K562 (cell line): ENCODE results near the gene SPATA20. TPM values are rescaled to one million over a fixed set of nuclear protein-coding genes. Genes with fewer than 3 reads are reported as not detected.

ENCODE experiments used
- ATAC-seq: fragments of 200-7000 bp; cut with Tn5 transposase; 3 replicates; pipeline ENCODE4 v1.9.1; 2020; ENCODE audit warnings: moderate library complexity
- BruUV-seq: library from RNA; stranded (reverse); fragments of 400-500 nt; replicated peaks from 2 replicates; lab custom pipeline; 2021; lab: Mats Ljungman, UMichigan
- CTCF ChIA-PET: fragments of 300-600 bp; formaldehyde crosslinking; extraction: SDS; loops from one replicate; lab custom pipeline; 2021; ENCODE audit warnings: low intra/inter-chr PET ratio; lab: Yijun Ruan, JAX
- POLR2A ChIA-PET: fragments of 300-600, 350-650 bp; sonication (Branson Sonifier 250); formaldehyde crosslinking; extraction: SDS; loops from one replicate; lab custom pipeline; 2021; ENCODE audit warnings: antibody characterized with exemption, inconsistent platforms; lab: Yijun Ruan, JAX
- DNase-seq, 4 experiments: peaks; one replicate each; pipeline versions ENCODE4 v3.0.0 to v3.0.0-alpha.2; 2011 to 2018; ENCODE audit warnings: low spot score in 3 of 4, mixed read lengths in 3 of 4; ENCODE audit errors: extremely low read depth in 1 of 4
- FAIRE-seq: peaks from 2 replicates; lab custom pipeline; 2011; peaks lifted over from hg19 to GRCh38; lab: Jason Lieb, UNC
- H2AFZ ChIP-seq: 2 replicates; pipeline ENCODE4 v1.6.0; 2011; ENCODE audit warnings: low read depth, low read length, control low read depth, inconsistent platforms
- H3K27ac ChIP-seq: fragments of 200-600 bp; 3 replicates; pipeline ENCODE4 v1.8.0; 2011; ENCODE audit warnings: low read depth, mild to moderate bottlenecking, control low read depth, inconsistent platforms, low read length, moderate library complexity, mixed read lengths; ENCODE audit errors: extremely low read depth
- H3K27me3 ChIP-seq, 2 experiments: fragments of 300-600 bp in 1 of 2; 2 replicates in 1 of 2; 3 replicates in 1 of 2; pipeline versions ENCODE4 v1.6.0 to v1.8.0; 2011; ENCODE audit warnings: inconsistent platforms in 2 of 2, low read length in 2 of 2, mild to moderate bottlenecking in 1 of 2, mixed read lengths in 1 of 2, moderate library complexity in 1 of 2; ENCODE audit not compliant: control insufficient read depth in 2 of 2, insufficient read depth in 2 of 2
- H3K36me3 ChIP-seq: fragments of 300-600 bp; 3 replicates; pipeline ENCODE4 v1.8.0; 2011; ENCODE audit warnings: mild to moderate bottlenecking, low read length, inconsistent platforms; ENCODE audit not compliant: control insufficient read depth, insufficient read depth
- H3K4me1 ChIP-seq, 2 experiments: fragments of 200-600 bp in 1 of 2; replicated peaks in 1 of 2; 2 replicates in 1 of 2; 3 replicates in 1 of 2; pipeline versions ENCODE4 v1.5.1 to v1.8.0; 2011; ENCODE audit warnings: inconsistent platforms in 2 of 2, low read length in 2 of 2, mild to moderate bottlenecking in 1 of 2, mixed read lengths in 1 of 2, moderate library complexity in 1 of 2; ENCODE audit not compliant: control insufficient read depth in 2 of 2, insufficient read depth in 2 of 2
- H3K4me2 ChIP-seq: 2 replicates; pipeline ENCODE4 v1.6.1; 2011; ENCODE audit warnings: low read length, control low read depth, inconsistent platforms, mixed read lengths; ENCODE audit not compliant: insufficient read depth
- H3K4me3 ChIP-seq: fragments of 200-600 bp; sonication (generic), shearing (Covaris generic); 2 replicates; pipeline ENCODE4 v1.5.1; 2016; ENCODE audit warnings: control low read depth, inconsistent platforms
- H3K79me2 ChIP-seq: fragments of 200-600 bp; 3 replicates; pipeline ENCODE4 v1.8.0; 2011; ENCODE audit warnings: low read length, inconsistent platforms; ENCODE audit not compliant: control insufficient read depth, insufficient read depth
- H3K9ac ChIP-seq, 2 experiments: 2 replicates each; pipeline versions ENCODE4 v1.6.0 to v1.6.1; 2011; ENCODE audit warnings: low read depth in 2 of 2, low read length in 2 of 2, control low read depth in 1 of 2, inconsistent platforms in 1 of 2, mild to moderate bottlenecking in 1 of 2, mixed read lengths in 1 of 2; ENCODE audit not compliant: insufficient read depth in 1 of 2
- H3K9me1 ChIP-seq: one replicate; pipeline ENCODE4 v1.6.0; 2011; ENCODE audit warnings: inconsistent platforms, mild to moderate bottlenecking, low read length, moderate library complexity; ENCODE audit not compliant: control insufficient read depth, insufficient read depth
- H3K9me3 ChIP-seq: replicated peaks from 2 replicates; pipeline ENCODE4 v1.5.1; 2011; ENCODE audit warnings: low read depth, low read length, inconsistent platforms; ENCODE audit not compliant: control insufficient read depth, insufficient read depth
- H4K20me1 ChIP-seq: replicated peaks from 2 replicates; pipeline ENCODE4 v1.6.1; 2011; ENCODE audit warnings: low read length, inconsistent platforms, mixed read lengths; ENCODE audit not compliant: control insufficient read depth, insufficient read depth
- HMG20A ChIP-seq: fragments of 450-650 bp; formaldehyde crosslinking; conservative IDR thresholded peaks from 2 replicates; pipeline ENCODE4 v1.4.0; 2020; ENCODE audit warnings: mild to moderate bottlenecking, mixed read lengths
- WGBS: fragments of 100-300 bp; shearing (Covaris generic); methylation state at CpG from one replicate; pipeline ENCODE4 v1.1.6; 2016; ENCODE audit warnings: low coverage, mixed read lengths; ENCODE audit not compliant: insufficient coverage; ENCODE audit errors: missing lambda C conversion rate; 5-methylcytosine and 5-hydroxymethylcytosine counted together
- in situ Hi-C: fragments of 300-500 bp; cut with MboI; formaldehyde crosslinking; loops from 4 replicates; pipeline ENCODE4 v1.15.0; 2018; ENCODE audit warnings: inconsistent platforms, mixed read lengths
- intact Hi-C: fragments of 100-400 bp; cut with micrococcal nuclease; formaldehyde crosslinking; loops from 2 replicates; pipeline ENCODE4 v1.14.2; 2022
- polyA plus RNA-seq, 8 experiments: library from polyadenylated mRNA; depleted of rRNA in 4 of 8; stranded (reverse) in 5 of 8; unstranded in 3 of 8; fragments of >200 nt; fragmentation: Nextera tagmentation in 2 of 8; fragmentation: Illumina TruSeq in 1 of 8; extraction: Ambion mirVana in 2 of 8; extraction: Trizol in 1 of 8; gene quantifications; 2 replicates each; pipeline versions ENCODE4 v1.2.1 to v1.2.3, GENCODE V29; 2011 to 2014; ENCODE audit warnings: inconsistent platforms in 1 of 8, missing spikeins in 1 of 8
- total RNA-seq, 7 experiments: library from RNA; depleted of rRNA in 6 of 7; stranded (reverse); fragments of >200 nt in 6 of 7; fragmentation: Illumina TruSeq in 2 of 7; extraction: Trizol in 2 of 7; gene quantifications; 2 replicates each; pipeline versions ENCODE4 v1.2.1 to v1.2.3, GENCODE V29; 2011 to 2021; ENCODE audit warnings: low replicate concordance in 1 of 7
- TF ChIP-seq, protein P1 (sequence below): sonication (generic); formaldehyde crosslinking; IDR thresholded peaks from 2 replicates; pipeline ENCODE4 v1.8.0; 2022; ENCODE audit warnings: mild to moderate bottlenecking, missing genetic modification reagents

Gene SPATA20
- total and polyA plus RNA-seq, 9 of the 15 experiments (the other 6 are each of a cell fraction or from before 2014, with no cell fraction given): 0.08 to 4.0 (median 1.5) TPM

DNA sequence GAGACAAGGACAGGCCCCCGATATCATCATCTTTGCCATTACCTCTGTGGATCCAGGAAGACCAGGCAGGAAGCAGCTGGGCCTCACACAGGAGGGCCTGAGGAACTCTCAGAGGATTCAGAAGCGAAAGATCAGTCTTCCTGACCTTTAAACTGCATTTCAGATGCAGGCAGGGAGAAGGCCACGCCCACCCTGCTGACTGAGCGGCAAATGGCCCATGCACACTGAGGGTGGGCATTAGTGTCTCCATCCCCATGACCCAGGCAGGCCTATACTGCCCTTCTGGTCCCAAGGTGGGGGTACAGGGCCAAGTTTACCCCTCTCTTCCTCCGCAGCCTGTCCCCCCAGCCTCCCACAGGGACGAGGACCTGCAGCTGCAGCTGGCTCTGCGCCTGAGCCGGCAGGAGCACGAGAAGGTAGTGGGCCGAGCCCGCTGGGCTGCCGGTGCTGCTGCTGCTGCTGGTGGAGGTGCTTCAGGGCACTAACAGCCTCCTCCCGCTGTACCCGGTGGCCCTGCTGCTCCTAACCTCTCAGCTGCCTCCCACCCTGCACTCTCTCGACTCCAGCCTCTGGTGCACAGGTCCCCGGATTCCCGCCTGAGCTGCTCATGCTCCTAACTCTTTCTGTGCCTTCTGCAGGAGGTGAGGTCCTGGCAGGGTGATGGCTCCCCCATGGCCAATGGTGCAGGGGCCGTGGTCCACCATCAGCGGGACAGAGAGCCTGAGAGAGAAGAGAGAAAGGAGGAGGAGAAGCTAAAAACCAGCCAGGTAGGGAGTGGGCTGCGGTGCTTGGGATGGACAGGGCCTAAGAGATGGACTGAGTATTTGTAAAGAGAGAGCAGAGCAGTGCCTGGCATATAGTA lies 8.2 kb upstream of the SPATA20 start:
- no peak overlapping the region for H3K4me2 ChIP-seq
- H3K79me2 ChIP-seq: no peaks in the 10 kb centered on the region
- no peaks in the 10 kb centered on the region for H3K9me3 ChIP-seq
- intact Hi-C loops: no loop called here
- TF ChIP-seq, protein P1, sequence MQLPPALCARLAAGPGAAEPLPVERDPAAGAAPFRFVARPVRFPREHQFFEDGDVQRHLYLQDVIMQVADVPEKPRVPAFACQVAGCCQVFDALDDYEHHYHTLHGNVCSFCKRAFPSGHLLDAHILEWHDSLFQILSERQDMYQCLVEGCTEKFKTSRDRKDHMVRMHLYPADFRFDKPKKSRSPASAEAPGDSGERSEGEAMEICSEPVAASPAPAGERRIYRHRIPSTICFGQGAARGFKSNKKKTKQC (CRISPR knock-in tag): 0 out of 2 replicates have a peak, but pooled peaks have one; percentile 42
- no peak for TF ChIP-seq HMG20A (CRISPR knock-in tag)
- H3K36me3 ChIP-seq: no peaks in the 10 kb centered on the region
- H3K9ac ChIP-seq: peak overlapping the region in 1 of 2 experiments; percentile 20; a peak in 2 of 4 replicates
- 0 out of 2 replicates have a peak, but pooled peaks cover 7% of the 10 kb centered on the region for H4K20me1 ChIP-seq
- in situ Hi-C loops: no loop called here
- peaks cover 6 to 58% of the 10 kb centered on the region in 2 experiments; a peak in 4 of 5 replicates for H3K4me1 ChIP-seq
- H3K9me1 ChIP-seq: no peaks in the 10 kb centered on the region
- WGBS: 33% methylated on average over 18 of the region's 20 CpGs
- no peak for FAIRE-seq
- no peak overlapping the region for H3K27ac ChIP-seq
- no peak overlapping the region for H2AFZ ChIP-seq
- CTCF ChIA-PET: no interaction called here
- POLR2A ChIA-PET: interaction anchor here (0.6 kb wide), 2 partner anchors 8 to 328 kb away, joined by 3 read pairs; partner anchors contain the start of gene TOB1
- no TSS peak for BruUV-seq
- no peak overlapping the region for H3K4me3 ChIP-seq
- peaks cover 4 to 31% of the 10 kb centered on the region in 2 experiments; a peak in 3 of 5 replicates for H3K27me3 ChIP-seq
- ATAC-seq: no peak
- DNase-seq: no peak
